SW480 (cell line): ENCODE data around the gene FOXF1.

ENCODE experiments used
- DNase-seq: peaks from one replicate; pipeline ENCODE4 v3.0.0-alpha.2; 2016; ENCODE audit warnings: low spot score

FOXF1 gene

GRCh38 chr16:86534779-86535615 is 24.7 kb downstream of the FOXF1 start:
- no peak for DNase-seq

- no peak for DNase-seq
Measured at GRCh38 chr16:86536621-86537020, 26.3 kb downstream of the FOXF1 start.

- no peak for DNase-seq
Measured at GRCh38 chr16:86537486-86537885, 27.2 kb downstream of the FOXF1 start.

- no peak for DNase-seq
Measured at GRCh38 chr16:86538196-86538780, 28.0 kb downstream of the FOXF1 start.

- no peak for DNase-seq
Measured at GRCh38 chr16:86540894-86541293, 30.6 kb downstream of the FOXF1 start.

- DNase-seq, result no peak
Measured at GRCh38 chr16:86541560-86541959, 31.2 kb downstream of the FOXF1 start.

- DNase-seq, result no peak
Measured at GRCh38 chr16:86542756-86543750, 32.7 kb downstream of the FOXF1 start.

- DNase-seq, result no peak
Measured at GRCh38 chr16:86545481-86545880, 35.2 kb downstream of the FOXF1 start.

- DNase-seq, result no peak
Measured at GRCh38 chr16:86545954-86546637, 35.8 kb downstream of the FOXF1 start.

GRCh38 chr16:86546638-86547013 is 36.3 kb downstream of the FOXF1 start:
- no peak for DNase-seq

- DNase-seq, result no peak
Measured at GRCh38 chr16:86547286-86547685, 37.0 kb downstream of the FOXF1 start.

- no peak for DNase-seq
Measured at GRCh38 chr16:86549076-86549892, 39.0 kb downstream of the FOXF1 start.

- no peak for DNase-seq
Measured at GRCh38 chr16:86549893-86550190, 39.5 kb downstream of the FOXF1 start.

- no peak for DNase-seq
Measured at GRCh38 chr16:86550281-86550680, 40.0 kb downstream of the FOXF1 start.

GRCh38 chr16:86553356-86553755 is 43.0 kb downstream of the FOXF1 start:
- no peak for DNase-seq

GRCh38 chr16:86554599-86554916 is 44.2 kb downstream of the FOXF1 start:
- DNase-seq, result no peak

- peak; percentile 78 for DNase-seq
Measured at GRCh38 chr16:86554917-86555703, 44.8 kb downstream of the FOXF1 start, which contains the start of gene MTHFSD. TSS of gene MTHFSD (minus strand) at chr16:86555235. CDS start at chr16:86555184, 51 bp downstream.

- no peak for DNase-seq
Measured at GRCh38 chr16:86555704-86556075, 45.4 kb downstream of the FOXF1 start.

- DNase-seq, result no peak
Measured at GRCh38 chr16:86556576-86556975, 46.2 kb downstream of the FOXF1 start.

GRCh38 chr16:86557587-86557986 is 47.3 kb downstream of the FOXF1 start:
- no peak for DNase-seq
